HepG2 (cell line): Measurements from ENCODE around the gene KANK4. TPM values are rescaled to one million over a fixed set of nuclear protein-coding genes. Genes with fewer than 3 reads are reported as not detected.
A peak's percentile ranks its signal among the peaks of the same experiment; 100 is the strongest.

Source experiments
- JDP2 ChIP-seq: sonication (generic); formaldehyde crosslinking; IDR thresholded peaks from 2 replicates; pipeline ENCODE4 v1.8.1; 2022; ENCODE audit warnings: missing genetic modification reagents, borderline replicate concordance
- KDM2A ChIP-seq: sonication (generic); formaldehyde crosslinking; IDR thresholded peaks from 2 replicates; pipeline ENCODE4 v1.4.0; 2020; ENCODE audit warnings: low read depth, missing genetic modification reagents, borderline replicate concordance
- MEIS1 ChIP-seq: sonication (generic); formaldehyde crosslinking; IDR thresholded peaks from 2 replicates; pipeline ENCODE4 v1.9.0; 2021; ENCODE audit warnings: mild to moderate bottlenecking, missing genetic modification reagents, moderate library complexity, borderline replicate concordance
- NCOA2 ChIP-seq: sonication (generic); formaldehyde crosslinking; IDR thresholded peaks from 2 replicates; pipeline ENCODE4 v1.8.0; 2022; ENCODE audit warnings: inconsistent platforms
- NFKBIZ ChIP-seq: IDR thresholded peaks from 2 replicates; pipeline ENCODE4 v1.6.1; 2018; ENCODE audit warnings: missing genetic modification reagents, missing compliant biosample characterization
- NR3C1 ChIP-seq: sonication (generic); formaldehyde crosslinking; IDR thresholded peaks from 2 replicates; pipeline ENCODE4 v1.4.0; 2020; ENCODE audit warnings: missing genetic modification reagents
- REL ChIP-seq: sonication (generic); formaldehyde crosslinking; conservative IDR thresholded peaks from 2 replicates; pipeline ENCODE4 v1.8.0; 2022; ENCODE audit warnings: mild to moderate bottlenecking, missing genetic modification reagents, moderate library complexity
- SAFB2 ChIP-seq: sonication (generic); formaldehyde crosslinking; IDR thresholded peaks from 2 replicates; pipeline ENCODE4 v1.5.1; 2020; ENCODE audit warnings: missing genetic modification reagents, low read depth, mild to moderate bottlenecking, borderline replicate concordance
- SMAD1 ChIP-seq: sonication (generic); formaldehyde crosslinking; IDR thresholded peaks from 2 replicates; pipeline ENCODE4 v1.4.0; 2020; ENCODE audit warnings: missing genetic modification reagents, low read depth, mild to moderate bottlenecking, borderline replicate concordance
- XRCC5 ChIP-seq: fragments of 200-400 bp; formaldehyde crosslinking; optimal IDR thresholded peaks from 2 replicates; pipeline ENCODE3; 2017; ENCODE audit warnings: mild to moderate bottlenecking, low read length
- ZMYM2 ChIP-seq: sonication (generic); formaldehyde crosslinking; IDR thresholded peaks from 2 replicates; pipeline ENCODE4 v1.8.0; 2022; ENCODE audit warnings: mild to moderate bottlenecking, missing genetic modification reagents
- ZNF816 ChIP-seq: sonication (generic); formaldehyde crosslinking; IDR thresholded peaks from 2 replicates; pipeline ENCODE4 v1.8.0; 2022; ENCODE audit warnings: missing genetic modification reagents, mild to moderate bottlenecking, borderline replicate concordance
- polyA plus RNA-seq, 8 experiments: library from polyadenylated mRNA; depleted of rRNA in 3 of 8; stranded (reverse) in 7 of 8; unstranded in 1 of 8; fragments of >200 nt; fragmentation: Illumina TruSeq in 4 of 8; extraction: Trizol in 4 of 8; gene quantifications; 2 replicates each; pipeline versions ENCODE4 v1.2.1 to v1.2.3, GENCODE V29; 2011 to 2016; ENCODE audit warnings: low read depth in 4 of 8, missing spikeins in 1 of 8, mixed read lengths in 1 of 8; ENCODE audit not compliant: insufficient read depth in 1 of 8
- total RNA-seq, 5 experiments: library from RNA; depleted of rRNA; stranded (reverse); fragments of >200 nt; fragmentation: Illumina TruSeq; extraction: Trizol; gene quantifications; 2 replicates each; pipeline ENCODE4 v1.2.3, GENCODE V29; 2016; ENCODE audit warnings: low read depth in 1 of 5
- TF ChIP-seq, protein P1 (sequence below): sonication (generic); formaldehyde crosslinking; IDR thresholded peaks from 2 replicates; pipeline ENCODE4 v1.8.0; 2022; ENCODE audit warnings: mild to moderate bottlenecking, missing genetic modification reagents, moderate library complexity
- TF ChIP-seq, protein P2 (sequence below): sonication (generic); formaldehyde crosslinking; IDR thresholded peaks from 2 replicates; pipeline ENCODE4 v1.5.0; 2020; ENCODE audit warnings: mild to moderate bottlenecking, missing genetic modification reagents
- TF ChIP-seq, protein P3 (sequence below): sonication (generic); formaldehyde crosslinking; IDR thresholded peaks from 2 replicates; pipeline ENCODE4 v1.9.0; 2021; ENCODE audit warnings: missing genetic modification reagents, mild to moderate bottlenecking, borderline replicate concordance

Gene KANK4
- total and polyA plus RNA-seq, 2 of the 13 experiments (the other 11 are each of a cell fraction or from before 2014, with no cell fraction given) = 16.1 to 25.7 TPM

DNA sequence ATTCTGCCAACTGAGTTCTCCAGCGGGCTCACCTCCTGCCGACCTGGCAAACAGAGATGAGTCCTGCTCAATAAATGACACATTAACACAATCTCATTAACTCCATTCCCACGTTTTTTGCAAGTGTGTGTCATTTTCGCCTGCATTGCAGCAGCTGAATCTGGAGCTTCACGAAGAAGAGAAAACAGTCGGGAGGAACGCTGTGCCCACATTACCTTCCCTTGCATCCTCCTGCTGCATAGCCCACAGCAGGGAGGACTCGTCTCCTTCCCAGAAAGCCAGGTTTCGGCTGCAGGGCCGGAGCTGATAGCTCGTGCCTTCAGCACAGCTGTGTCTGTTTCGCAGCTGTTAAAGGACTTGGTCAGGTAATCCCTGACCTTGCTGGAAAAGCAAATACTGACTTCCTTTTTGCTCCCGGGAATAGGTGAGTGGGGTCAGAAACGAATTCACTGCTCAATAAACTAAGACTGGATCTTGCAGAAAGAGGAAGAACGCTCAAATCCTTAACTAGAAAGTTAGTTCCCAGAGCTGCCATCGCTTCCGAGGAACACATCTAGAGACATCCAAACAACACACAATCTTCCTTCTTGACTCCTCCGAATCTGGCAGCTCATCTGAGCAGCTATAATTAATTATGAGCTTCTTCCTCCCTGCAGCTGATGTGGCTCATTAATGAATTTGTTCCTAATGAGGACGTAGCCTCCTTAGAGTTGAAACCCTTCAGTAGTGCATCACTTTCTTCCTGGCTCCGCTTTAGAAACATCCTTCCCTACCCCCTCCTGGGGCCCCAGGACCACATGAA lies 33.0 kb downstream of the KANK4 start (continued):
- TF ChIP-seq, protein P1, sequence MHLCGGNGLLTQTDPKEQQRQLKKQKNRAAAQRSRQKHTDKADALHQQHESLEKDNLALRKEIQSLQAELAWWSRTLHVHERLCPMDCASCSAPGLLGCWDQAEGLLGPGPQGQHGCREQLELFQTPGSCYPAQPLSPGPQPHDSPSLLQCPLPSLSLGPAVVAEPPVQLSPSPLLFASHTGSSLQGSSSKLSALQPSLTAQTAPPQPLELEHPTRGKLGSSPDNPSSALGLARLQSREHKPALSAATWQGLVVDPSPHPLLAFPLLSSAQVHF = no peak
- TF ChIP-seq JDP2 (CRISPR knock-in tag) (no peak), XRCC5 (no peak), MEIS1 (CRISPR knock-in tag) (no peak), REL (no peak), ZNF816 (CRISPR knock-in tag) (no peak), NFKBIZ (CRISPR knock-in tag) (no peak), KDM2A (CRISPR knock-in tag) (no peak), SMAD1 (CRISPR knock-in tag) (no peak), ZMYM2 (CRISPR knock-in tag) (0 out of 2 replicates have a peak, but pooled peaks have one; percentile 39), NR3C1 (CRISPR knock-in tag) (no peak), NCOA2 (CRISPR knock-in tag) (0 out of 2 replicates have a peak, but pooled peaks have one; percentile 28), SAFB2 (CRISPR knock-in tag) (no peak)
- TF ChIP-seq, protein P2, sequence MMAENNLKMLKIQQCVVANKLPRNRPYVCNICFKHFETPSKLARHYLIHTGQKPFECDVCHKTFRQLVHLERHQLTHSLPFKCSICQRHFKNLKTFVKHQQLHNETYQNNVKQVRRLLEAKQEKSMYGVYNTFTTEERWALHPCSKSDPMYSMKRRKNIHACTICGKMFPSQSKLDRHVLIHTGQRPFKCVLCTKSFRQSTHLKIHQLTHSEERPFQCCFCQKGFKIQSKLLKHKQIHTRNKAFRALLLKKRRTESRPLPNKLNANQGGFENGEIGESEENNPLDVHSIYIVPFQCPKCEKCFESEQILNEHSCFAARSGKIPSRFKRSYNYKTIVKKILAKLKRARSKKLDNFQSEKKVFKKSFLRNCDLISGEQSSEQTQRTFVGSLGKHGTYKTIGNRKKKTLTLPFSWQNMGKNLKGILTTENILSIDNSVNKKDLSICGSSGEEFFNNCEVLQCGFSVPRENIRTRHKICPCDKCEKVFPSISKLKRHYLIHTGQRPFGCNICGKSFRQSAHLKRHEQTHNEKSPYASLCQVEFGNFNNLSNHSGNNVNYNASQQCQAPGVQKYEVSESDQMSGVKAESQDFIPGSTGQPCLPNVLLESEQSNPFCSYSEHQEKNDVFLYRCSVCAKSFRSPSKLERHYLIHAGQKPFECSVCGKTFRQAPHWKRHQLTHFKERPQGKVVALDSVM (CRISPR knock-in tag) = no peak
- TF ChIP-seq, protein P3, sequence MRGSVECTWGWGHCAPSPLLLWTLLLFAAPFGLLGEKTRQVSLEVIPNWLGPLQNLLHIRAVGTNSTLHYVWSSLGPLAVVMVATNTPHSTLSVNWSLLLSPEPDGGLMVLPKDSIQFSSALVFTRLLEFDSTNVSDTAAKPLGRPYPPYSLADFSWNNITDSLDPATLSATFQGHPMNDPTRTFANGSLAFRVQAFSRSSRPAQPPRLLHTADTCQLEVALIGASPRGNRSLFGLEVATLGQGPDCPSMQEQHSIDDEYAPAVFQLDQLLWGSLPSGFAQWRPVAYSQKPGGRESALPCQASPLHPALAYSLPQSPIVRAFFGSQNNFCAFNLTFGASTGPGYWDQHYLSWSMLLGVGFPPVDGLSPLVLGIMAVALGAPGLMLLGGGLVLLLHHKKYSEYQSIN (CRISPR knock-in tag) = no peak
